DMS79 treated with DMSO at 0.1 percent for 48 hours (cell line): ENCODE results near the gene AP4M1.

Experiments
- DNase-seq: peaks from one replicate; lab custom pipeline; 2025; lab: John Stamatoyannopoulos, UW

The AP4M1 gene, protein sequence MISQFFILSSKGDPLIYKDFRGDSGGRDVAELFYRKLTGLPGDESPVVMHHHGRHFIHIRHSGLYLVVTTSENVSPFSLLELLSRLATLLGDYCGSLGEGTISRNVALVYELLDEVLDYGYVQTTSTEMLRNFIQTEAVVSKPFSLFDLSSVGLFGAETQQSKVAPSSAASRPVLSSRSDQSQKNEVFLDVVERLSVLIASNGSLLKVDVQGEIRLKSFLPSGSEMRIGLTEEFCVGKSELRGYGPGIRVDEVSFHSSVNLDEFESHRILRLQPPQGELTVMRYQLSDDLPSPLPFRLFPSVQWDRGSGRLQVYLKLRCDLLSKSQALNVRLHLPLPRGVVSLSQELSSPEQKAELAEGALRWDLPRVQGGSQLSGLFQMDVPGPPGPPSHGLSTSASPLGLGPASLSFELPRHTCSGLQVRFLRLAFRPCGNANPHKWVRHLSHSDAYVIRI

GRCh38 chr7:100101016-100101862, at the start of gene AP4M1, which contains the start of gene MCM7:
Gene AP4M1 (plus strand): TSS chr7:100101643. CDS start chr7:100101715, 72 bp downstream.
Gene MCM7 (minus strand): TSS chr7:100101397. CDS start chr7:100101294, 103 bp downstream.
- DNase-seq = peak; percentile 98

- DNase-seq = peak; percentile 56
These were observed 48.2 kb upstream of the AP4M1 start for GRCh38 chr7:100053215-100053614.

GRCh38 chr7:100057006-100057405, 44.4 kb upstream of the AP4M1 start:
- no peak for DNase-seq

DNA sequence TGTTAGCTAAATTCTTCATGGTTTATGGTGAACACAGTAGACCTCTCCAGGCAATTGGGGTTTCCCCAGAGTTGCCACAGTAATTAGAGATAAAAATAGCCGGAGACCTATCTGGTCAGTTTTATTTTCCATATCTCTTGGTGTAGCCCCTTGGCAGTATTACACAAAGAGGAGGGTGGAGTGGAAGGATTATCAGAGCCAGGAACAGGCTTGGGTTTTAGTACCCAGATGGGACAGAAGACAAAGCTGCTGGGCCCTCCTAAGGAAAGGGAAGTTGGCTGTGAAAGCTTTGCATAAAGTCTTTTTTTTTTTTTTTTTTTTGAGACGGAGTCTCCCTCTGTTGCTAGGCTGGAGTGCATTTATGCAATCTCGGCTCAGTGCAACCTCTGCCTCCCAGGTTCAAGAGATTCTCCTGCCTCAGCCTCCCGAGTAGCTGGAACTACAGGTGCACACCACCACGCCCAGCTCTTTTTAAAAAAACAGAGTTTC, 42.1 kb upstream of the AP4M1 start:
- no peak for DNase-seq

- no peak for DNase-seq
These were observed 39.8 kb upstream of the AP4M1 start for GRCh38 chr7:100061518-100062193.

DNA sequence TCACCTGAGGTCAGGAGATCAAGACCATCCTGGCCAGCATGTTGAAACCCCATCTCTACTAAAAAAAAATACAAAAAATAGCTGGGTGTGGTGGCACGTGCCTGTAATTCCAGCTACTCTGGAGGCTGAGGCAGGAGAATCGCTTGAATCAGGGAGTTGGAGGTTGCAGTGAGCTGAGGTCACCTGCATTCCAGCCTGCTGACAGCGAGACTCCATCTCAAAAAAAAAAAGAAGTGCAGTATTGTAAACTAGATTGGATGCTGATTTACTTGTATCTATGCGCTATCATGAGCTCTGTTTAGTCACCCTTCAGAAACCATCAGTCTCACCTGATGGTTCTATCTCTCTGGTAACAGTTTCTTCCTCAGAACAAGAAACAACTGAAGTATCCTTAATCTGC, 38.1 kb upstream of the AP4M1 start:
- no peak for DNase-seq

DNA sequence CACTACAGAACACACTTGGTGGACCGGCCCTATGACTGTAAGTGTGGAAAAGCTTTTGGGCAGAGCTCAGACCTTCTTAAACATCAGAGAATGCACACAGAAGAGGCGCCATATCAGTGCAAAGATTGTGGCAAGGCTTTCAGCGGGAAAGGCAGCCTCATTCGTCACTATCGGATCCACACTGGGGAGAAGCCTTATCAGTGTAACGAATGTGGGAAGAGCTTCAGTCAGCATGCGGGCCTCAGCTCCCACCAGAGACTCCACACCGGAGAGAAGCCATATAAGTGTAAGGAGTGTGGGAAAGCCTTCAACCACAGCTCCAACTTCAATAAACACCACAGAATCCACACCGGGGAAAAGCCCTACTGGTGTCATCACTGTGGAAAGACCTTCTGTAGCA, 37.3 kb upstream of the AP4M1 start:
- DNase-seq = no peak

DNA sequence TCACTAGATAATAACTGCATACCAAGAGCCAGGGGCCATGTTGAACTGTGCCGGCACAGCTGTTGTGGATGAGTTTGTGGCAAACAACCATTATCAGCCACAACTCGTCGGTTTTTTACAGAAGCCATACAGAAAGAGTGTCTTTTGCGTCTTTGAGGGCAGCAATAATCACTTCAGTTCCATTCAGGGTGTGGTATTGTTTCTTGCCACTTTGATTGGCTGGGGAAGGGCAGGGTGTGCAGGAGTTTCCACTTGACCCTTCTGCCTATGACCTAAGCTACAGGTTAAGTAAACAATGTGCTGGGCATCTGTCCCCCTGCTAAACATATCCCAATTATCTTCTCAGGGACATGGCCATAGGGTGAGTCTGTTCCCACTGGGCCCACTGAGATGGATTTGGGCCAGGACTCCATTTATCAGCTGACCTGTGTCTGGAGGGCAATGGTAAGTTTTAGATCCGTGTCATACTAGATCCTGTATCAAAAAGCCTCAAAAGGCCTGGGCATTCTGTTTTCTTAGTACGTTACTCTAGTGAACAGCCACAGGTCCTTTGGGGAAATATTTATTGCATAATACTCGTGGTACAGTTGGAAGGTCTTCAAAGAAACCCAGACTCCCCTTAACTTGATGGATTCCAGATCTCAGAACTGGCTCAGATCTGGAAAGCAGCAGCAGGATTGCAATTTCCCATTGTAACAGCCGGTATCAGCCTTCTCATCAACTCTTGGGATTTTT, 35.8 kb upstream of the AP4M1 start:
- DNase-seq = no peak

DNA sequence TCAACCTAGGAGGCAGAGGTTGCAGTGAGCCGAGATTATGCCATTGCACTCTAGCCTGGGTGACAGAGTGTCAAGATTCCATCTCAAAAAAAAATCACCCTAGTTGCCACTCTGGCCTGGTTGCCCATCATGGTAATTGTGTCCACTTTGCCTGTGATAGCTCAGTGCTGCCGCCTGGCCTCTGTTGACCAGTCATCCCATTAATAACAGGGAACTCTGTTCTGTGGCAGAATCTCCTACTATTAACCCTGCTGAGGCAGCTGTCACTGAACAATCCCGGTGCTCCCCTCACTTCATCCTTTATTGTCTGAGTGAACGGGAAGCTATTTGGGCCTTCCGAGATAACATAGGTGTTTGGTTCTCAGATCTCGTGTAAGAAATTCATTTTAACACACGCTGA, 34.5 kb upstream of the AP4M1 start:
- DNase-seq = no peak

DNA sequence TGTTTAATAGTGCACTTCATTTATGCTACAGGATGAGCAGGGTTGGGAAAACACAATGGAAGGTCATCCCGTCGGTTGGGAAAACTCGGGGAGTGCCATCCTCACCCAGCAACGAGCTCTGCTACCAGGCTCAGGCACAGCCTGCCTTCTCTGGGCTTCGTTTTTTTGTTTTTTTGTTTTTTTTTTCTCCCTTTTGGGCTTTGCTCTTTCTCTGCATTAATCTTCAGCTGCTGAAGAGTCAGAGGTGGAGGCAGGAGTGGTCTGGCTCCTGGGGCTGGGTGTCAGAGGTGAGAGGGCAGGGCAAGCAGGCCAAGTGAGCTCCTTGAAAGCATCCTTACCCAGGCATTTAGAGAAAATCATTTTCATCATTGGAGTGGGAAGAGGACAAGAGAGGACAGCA, 31.5 kb upstream of the AP4M1 start:
- no peak for DNase-seq

DNA sequence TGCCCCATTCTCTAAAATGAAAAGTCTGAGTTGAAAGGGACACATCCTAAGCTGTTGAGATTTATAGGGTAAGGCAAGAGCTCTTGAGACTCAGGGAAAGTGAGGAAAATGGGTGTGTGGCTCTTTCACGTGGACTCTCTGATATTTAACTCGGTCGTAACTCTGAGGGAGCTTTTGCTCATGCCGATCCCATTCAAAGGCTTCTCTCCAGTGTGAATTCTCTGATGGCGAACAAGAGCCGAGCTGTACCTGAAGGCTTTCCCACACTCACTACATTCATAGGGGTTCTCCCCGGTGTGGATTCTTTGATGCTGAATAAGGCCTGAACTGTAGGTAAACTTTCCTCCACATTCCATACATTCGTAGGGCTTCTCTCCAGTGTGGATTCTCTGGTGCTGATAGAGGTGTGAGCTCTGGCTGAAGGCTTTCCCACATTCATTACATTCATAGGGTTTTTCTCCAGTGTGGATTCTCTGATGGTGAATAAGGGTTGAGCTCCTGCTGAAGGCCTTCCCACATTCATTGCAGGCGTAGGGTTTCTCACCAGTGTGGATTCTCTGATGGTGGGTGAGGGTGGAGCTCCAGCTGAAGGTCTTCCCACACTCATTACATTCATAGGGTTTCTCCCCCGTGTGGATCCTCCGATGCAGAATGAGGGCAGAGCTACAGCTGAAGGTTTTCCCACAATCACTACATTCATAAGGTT, 30.3 kb upstream of the AP4M1 start:
- no peak for DNase-seq

GRCh38 chr7:100072462-100072861, 29.0 kb upstream of the AP4M1 start:
- DNase-seq = no peak

- no peak for DNase-seq
These were observed 26.6 kb upstream of the AP4M1 start for GRCh38 chr7:100074841-100075240.

- no peak for DNase-seq
These were observed 26.0 kb upstream of the AP4M1 start for GRCh38 chr7:100075418-100075817.

DNA sequence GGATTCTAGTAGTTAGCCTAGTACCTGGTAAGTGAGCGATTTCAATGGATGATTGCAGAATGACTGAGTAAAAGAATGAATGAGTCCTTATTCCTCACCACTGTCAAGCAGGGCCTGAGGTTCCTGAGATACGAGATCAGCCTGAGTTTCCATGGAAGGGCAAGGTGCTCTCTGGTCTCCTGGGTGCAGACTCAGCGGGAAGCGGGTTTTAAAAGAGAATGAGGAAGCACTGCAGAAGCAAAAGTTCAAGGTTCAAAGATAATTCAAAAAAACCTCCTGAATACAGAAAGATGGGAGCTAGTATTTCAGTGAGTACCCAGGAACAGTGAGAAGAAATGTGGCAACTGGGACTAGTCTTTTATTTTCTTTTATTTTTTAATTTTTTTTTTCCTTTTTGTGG, 24.2 kb upstream of the AP4M1 start:
- no peak for DNase-seq

DNA sequence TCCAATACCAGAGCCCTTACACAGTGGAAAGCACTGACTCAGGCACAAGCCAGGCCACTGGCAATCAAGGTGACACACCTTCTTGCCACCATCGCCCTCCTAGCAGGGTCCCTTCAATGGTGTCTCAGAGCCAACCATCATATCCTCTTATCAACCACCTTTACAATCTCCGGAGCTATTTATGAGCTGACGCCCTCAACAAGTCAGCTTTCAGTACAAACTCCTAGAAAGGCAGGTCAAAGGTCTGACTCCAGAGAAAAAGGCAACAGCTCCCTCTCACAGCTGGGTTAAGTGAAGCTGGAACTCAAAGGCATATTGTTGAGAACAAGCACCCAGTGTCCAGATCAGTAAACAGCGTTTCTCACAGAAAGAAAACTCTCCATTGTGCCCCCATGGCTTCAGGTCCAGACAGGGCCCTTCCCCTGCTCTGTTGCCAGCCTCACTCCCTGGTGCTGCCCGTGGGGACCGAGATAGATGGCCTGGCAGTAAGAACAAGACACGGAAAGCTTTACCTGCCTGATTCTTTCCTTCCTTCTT, 22.4 kb upstream of the AP4M1 start:
- DNase-seq = no peak

- no peak for DNase-seq
These were observed 20.4 kb upstream of the AP4M1 start for GRCh38 chr7:100080907-100081534.

- DNase-seq = peak; percentile 95
These were observed 19.8 kb upstream of the AP4M1 start, which contains the start of gene ZNF3 for GRCh38 chr7:100081535-100082102. Gene ZNF3 (minus strand): TSS chr7:100081723. CDS start chr7:100077357, 4,366 bp downstream.

DNA sequence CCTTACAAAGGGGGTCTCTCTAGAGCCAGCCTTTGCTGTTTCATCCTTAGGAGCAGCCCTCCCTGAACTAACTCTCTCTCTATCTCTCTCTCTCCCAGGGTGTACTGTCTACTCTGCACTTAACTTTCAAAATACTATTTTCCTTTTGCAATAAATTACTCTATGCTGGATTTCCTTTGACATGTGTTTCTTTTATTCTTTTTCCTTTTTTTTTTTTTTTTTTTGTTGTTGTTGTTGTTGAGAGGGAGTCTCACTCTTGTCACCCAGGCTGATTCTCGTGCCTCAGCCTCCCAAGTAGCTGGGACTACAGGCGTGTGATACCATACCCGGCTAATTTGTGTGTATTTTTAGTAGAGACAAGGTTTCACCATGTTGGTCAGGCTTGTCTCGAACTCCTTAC, 18.5 kb upstream of the AP4M1 start:
- DNase-seq = no peak

DNA sequence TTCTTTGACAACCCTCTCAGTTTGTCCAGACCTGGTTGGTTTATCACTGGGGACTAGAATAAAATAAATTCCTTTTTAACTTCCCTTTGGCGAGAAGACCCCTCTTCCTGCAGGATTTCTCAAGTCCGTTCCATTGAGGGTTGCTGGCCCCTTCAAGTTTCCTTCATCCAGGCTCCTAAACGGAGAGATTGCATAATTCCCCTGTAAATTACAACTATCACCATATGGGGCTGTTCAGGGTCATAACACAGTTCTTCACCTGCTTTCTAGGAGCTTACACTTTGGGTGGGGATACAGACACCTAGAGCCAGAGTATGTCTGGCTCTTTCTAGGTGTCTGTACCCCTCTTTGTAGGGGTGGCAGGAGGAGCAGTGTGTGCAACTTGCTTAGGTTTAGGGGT, 15.9 kb upstream of the AP4M1 start:
- no peak for DNase-seq
